SU-DHL-6 (cell line): ENCODE measurements around the gene SOCS3.

ENCODE experiments used
- CTCF ChIP-seq: fragments of 200-600 bp; sonication (generic); IDR thresholded peaks from one replicate; pipeline ENCODE4 v1.5.1; 2017; ENCODE audit warnings: antibody characterized with exemption, mild to moderate bottlenecking, low read length, moderate library complexity; ENCODE audit not compliant: insufficient read depth, poor library complexity, severe bottlenecking
- EZH2phosphoT487 ChIP-seq: fragments of 200-600 bp; sonication (generic), shearing (Covaris generic); conservative IDR thresholded peaks from 2 replicates; pipeline ENCODE4 v1.6.1; 2018; ENCODE audit warnings: mild to moderate bottlenecking, antibody characterized with exemption, low read length, moderate library complexity, mixed read lengths

- no peak for TF ChIP-seq CTCF
- no peak for TF ChIP-seq EZH2phosphoT487
These were observed 21.8 kb upstream of the SOCS3 start for GRCh38 chr17:78381601-78382232.
